GM12872 (cell line): ENCODE results near the gene ZC3H4.

ENCODE experiments used
- TF ChIP-seq, protein P1 (sequence below): IDR thresholded peaks from 3 replicates; pipeline ENCODE4 v1.5.1; 2011; ENCODE audit warnings: low read depth, mild to moderate bottlenecking, low read length, moderate library complexity; ENCODE audit not compliant: insufficient read depth

ZC3H4 gene

DNA sequence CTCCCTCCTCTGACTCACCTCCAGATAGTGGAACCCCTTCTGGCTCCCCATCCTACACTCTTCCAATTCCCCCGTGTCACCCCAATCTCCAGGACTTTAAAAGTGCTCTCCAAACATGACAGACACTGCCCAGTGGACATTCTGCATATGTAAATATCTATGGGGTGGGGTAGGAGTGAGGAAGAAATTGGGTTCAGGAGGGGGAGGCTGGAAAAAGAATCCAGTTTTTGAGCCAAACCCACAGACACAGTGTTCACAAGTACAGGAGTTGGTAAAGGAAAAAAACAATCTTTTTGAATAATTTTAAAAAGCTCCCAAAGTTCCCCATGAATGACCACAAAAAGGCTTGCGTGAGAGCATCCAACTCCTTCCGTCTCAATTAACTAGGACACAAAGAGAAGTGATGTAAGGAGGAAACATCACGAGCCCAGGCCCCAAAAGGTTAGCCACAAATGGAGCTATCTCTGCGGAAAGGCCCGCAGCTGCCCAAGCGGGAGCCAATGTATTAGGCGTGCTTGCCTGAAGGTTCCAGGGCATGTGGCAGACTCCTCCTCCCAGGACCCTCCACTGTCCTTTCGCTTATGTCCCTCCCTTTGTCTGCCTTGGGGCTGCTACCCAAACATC is 18.0 kb downstream of the ZC3H4 start:
- TF ChIP-seq, protein P1, sequence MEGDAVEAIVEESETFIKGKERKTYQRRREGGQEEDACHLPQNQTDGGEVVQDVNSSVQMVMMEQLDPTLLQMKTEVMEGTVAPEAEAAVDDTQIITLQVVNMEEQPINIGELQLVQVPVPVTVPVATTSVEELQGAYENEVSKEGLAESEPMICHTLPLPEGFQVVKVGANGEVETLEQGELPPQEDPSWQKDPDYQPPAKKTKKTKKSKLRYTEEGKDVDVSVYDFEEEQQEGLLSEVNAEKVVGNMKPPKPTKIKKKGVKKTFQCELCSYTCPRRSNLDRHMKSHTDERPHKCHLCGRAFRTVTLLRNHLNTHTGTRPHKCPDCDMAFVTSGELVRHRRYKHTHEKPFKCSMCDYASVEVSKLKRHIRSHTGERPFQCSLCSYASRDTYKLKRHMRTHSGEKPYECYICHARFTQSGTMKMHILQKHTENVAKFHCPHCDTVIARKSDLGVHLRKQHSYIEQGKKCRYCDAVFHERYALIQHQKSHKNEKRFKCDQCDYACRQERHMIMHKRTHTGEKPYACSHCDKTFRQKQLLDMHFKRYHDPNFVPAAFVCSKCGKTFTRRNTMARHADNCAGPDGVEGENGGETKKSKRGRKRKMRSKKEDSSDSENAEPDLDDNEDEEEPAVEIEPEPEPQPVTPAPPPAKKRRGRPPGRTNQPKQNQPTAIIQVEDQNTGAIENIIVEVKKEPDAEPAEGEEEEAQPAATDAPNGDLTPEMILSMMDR: no peak

DNA sequence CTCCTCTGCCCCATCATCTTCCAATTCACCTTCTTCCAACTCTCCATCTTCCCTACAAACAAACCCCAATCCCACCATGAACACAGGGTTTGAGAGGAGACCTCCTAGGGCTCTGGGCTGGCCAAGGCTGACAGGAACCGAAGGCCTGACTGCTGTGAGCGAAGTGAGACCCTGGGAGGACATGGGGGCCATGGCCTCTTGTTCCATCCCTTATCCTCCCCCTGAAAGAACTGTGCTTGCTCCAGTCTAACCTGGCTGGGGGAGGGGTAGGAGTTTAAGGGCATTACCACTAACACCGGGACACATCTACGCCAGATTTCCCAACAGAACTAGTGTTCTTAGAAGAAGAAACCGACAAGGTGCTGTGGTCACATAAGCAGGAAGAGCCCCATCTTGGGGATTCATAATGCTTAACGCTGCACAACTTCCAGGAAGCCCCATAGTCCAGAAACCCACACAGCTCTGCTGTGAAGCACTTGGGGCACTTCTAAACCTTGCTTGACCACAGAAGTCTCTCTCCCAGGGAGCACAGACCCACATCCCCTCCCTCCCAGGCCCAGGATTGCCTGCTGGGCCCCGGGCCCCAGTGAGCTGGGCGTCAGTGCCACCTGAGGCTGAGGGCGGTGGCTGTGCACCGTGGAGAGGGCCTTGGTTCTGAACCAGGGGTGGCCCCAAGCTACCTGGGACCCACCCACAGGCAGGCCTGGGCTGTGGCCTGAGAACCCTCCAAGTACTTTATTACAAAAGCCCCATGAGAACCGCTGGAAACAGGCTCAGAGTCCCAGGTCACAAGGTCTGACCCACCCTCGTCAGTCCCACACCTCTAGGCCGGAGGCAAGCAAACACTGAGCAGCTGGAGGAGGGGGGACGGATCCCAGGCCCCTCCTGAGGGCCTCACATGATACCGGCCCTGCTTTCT is 18.8 kb downstream of the ZC3H4 start:
- TF ChIP-seq, protein P1: no peak

DNA sequence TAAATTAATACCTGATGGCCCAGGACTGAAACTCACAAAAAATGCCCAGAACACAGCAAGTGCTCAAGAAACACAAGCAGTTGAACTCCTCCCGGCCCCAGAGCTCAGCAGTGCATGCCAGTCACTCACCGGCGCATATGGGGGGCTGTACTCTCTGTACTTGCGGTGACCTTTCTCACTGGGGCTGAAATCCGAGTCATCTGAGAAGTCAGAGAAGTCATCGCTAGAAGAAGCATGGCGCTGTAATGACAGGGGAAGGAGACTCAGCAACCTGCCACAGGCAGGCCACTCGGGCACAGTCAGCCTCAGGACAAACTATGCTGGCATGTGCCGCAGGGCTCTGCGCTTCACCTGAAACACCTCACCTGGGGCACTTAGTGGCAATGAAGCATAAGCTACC is 19.7 kb downstream of the ZC3H4 start:
- TF ChIP-seq, protein P1: no peak

DNA sequence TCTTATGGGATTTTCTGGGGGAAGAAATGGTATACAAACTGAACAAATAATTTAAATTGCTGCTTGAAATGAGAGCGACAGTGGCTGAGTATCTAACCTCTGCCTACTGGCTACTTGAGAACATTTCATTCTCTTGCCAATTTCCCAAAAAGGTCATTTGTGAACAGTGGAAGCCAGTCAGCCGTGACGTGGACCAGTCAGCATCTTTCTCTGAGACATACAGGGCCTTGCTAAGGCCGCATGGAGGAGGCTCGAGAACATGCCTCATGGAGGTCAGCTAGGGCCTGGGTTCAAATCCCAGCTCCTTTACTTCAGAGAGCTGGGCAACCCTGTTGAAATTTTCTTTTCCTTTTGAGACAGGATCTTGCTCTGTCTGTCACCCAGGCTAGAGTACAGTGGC is 20.3 kb downstream of the ZC3H4 start:
- TF ChIP-seq, protein P1: no peak

DNA sequence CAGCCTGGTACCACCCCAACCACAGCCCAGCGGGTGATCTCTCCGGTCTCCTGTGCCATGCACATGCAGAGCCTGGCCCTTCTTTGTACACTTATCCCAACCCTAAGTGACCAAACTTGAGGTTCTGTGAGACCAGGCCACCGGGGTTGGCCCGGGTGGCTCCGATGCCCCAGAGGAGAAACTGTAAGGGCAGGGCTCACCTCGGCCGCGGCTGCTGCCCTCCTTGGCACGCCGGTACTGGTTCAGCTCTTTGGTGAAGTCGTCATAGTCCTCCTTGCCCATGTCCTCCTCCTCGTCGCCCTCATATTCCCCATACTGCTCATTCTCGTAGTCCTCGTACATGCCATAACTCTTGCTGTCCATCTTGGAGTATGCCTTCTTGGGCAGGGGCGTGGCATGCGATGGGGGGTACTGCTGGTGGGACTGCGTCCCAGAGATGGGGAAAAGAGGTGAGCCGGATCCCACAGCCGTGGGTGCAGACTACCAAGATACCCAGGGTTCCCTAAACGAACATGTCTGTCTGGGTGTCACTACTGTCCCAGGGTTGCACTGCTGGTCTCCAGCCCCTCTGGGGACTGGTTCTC is 23.7 kb downstream of the ZC3H4 start:
- TF ChIP-seq, protein P1: no peak

DNA sequence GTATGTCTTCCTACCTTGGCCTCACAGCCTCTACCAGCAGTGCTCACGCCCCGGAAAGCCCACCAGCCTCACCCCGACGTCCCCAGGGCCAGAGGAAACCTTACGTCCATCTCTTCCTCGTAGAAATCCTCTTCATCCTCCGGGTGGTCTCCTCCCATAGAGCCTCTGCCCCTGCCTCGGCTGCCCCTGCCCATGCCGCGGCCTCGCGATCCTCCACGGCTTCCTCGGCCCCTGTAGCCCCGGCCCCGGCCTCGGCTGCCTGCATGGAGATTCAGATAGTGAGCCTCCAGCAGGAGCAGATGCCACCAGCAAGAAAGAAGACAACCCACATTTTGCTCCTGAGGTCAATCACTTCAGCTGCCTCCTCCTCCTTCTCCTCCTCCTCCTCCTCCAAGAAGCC is 27.3 kb downstream of the ZC3H4 start:
- TF ChIP-seq, protein P1: no peak

DNA sequence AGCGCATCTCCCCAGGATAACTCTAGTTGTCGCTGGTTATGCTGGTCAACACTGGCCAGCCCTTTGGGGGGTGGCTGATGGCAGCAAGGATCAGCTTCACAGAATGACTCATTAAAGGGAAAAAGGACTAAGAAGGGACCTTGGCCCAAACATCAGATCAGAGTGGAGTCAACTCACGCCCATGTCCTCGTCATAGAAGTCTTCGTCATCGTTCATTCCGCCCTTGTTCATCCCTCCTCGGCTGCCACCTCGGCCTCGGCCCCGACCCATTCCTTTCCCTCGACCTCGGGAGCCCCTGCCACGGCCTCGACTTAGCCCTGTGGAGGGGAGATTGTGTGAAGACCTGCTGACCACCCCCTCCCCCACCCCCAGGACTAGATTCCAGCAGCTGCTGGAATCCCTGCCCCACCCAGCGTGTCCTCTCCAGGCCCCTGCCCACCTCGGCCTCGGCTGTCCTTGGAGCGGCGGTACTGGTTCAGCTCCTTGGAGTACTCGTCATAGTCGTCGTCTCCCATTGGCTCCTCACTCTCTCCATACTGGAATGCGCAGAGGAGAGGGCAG is 28.6 kb downstream of the ZC3H4 start:
- TF ChIP-seq, protein P1: no peak
